Activated CD4-positive, CD25-positive, alpha-beta regulatory T cell treated with anti-CD3 and anti-CD28 coated beads, Interleukin-2, amount 50 U/mL, for 24 hours (primary cell): ENCODE data around the gene CCDC180.
"Not testable (repeated sequence)": the region's sequence is repeated elsewhere in the genome, so short reads cannot be mapped to it uniquely, and the experiment has no call there.

Experiments used
- ATAC-seq, 2 donors: fragments of 150-1000 bp; cut with Tn5 transposase; one replicate each; pipeline ENCODE4 v1.10.0; 2021; ENCODE audit warnings: mild to moderate bottlenecking in 1 of 2, moderate library complexity in 1 of 2

The CCDC180 gene

DNA sequence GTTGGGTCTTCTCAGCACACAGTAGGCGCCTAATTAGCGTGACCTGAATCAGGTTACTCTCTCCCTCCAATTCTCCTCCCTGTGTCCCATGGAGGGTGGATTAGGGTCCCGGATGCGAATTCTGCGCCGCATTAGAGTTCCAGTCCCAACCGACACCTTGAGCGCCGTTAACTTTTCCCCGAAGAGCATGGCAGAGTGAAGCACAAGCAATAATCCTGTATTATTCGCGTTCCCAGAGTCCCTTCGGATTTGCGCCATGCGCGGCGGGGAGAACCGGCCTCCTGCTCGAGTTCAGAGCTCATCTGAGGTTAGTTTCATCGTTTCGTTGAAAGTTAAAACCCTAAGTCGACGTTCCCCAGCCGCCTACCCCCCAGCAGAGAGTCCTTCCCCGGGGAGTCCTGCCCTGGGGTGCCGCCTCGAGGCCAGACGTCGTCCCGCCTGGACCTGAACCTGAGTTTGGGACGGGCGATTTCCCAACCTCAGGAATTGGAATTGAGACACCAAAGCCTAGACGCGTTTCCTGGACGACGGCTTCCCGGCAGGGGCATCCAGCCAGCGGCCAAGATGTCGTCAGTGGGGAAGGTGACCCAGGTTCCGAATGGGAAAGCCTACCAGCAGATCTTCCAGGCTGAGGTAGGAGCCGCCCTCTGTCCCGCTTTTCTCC lies at the start of gene CCDC180:
Gene CCDC180, plus strand, starts transcription at position 160 of the 664 bp plus-strand sequence. Its CDS starts 405 bp downstream, at position 565.
- no peak for ATAC-seq

DNA sequence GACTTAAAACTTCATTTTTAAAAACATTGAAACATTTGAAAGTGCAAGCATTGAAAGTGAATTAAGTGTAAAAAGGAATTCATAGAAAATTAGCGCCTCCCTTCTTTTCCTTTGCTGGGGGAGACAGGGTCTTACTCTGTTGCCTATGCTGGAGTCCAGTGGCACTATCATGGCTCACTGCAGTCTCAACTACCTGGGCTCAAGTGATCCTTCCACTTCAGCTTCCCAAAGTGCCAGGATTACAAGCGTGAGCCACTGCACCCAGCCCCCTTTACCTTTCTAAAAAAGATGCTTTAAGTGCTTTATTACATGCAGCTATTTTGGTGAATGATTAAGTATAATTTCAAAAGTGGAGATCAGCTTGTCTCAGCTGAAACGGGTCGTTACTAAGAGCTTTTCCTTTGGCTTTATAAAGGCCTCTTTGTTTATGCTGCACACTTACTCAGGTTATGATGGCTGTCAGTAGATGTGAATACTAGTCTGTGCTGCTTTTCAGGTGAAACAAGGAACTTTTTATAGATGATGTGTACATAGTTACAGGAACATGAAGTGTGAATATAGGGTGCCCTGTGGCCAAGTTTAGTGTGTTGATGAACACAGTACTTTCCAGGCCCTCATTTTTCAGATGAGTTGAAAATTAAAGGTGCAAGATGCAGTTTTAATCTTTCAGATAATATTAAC lies 47.5 kb upstream of the CCDC180 start:
- ATAC-seq: not testable (repeated sequence)

DNA sequence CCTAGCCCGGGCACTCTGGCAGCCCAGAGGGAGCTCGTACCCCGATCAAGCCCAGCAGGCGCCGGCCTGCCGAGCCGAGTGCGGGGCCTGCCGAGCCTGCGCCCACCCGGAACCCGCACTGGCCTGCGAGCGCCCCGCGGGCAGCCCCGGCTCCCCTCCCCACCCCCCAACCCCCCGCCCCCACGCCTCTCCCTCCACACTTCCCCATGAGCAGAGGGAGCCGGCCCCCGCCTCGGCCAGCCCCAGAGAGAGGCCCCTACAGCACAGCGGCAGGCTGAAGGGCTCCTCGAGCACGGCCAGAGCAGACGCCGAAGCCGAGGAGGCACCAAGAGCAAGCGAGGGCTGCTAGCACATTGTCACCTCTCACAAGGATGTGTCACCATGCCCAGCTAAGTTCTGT lies 36.2 kb upstream of the CCDC180 start:
- ATAC-seq: no peak

DNA sequence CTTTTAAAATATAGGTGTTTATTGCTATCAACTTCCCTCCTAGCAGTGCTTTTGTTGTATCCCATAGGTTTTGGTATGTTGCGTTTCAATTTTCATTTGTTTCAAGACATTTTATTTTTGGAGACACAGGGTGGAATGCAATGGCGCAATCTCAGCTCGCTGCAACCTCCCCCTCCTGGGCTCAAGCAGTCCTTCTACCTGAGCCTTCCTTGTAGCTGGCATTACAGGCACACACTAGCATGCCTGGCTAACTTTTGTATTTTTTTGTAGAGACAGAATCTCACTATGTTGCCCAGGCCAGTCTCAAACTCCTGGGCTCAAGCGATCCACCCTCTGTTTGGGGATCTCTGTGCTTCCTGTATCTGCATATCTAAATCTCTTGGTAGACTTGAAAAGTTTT lies 35.4 kb upstream of the CCDC180 start:
- no peak for ATAC-seq

DNA sequence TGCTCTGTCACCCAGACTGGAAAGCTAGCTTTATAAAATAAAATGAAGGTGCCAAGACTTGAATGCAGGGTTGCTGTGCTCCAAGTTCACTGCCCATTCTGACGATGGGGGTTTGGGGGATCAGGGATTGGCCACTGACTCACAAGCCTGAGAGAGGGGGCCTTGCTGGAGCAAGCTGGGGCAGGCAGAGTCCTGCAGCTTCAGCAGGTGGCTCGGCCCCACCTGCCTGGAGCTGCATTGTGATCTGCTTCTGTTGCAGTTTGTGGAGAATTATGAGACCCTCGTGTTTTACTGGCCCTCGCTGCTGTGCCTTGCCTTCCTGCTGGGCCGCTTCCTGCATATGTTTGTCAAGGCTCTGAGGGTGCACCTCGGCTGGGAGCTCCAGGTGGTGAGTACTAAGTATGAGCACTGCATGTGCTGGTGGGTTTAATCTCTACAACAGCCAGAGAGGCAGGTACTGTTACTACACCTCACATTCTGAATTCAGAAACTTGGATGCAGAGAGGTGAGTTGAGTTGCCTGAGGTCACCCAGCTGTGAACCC lies 31.1 kb upstream of the CCDC180 start:
- no peak for ATAC-seq

DNA sequence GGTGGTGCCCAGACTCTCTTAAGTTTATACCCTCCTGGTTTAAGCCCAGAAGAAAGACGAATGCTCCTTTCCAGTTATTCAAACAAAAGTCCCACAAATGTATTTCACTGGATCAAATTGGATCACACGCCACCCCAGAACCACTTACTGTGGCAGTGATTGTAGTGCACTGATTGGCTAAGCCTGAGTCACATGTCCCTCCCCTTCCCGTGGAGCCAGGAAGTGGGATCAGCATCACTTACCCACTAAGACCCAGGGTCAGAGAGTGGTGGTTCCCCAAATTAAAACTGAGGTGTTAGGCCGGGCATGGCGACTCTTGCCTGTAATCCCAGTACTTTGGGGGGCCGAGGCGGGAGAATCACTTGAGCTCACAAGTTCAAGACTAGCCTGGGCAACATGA lies 29.5 kb upstream of the CCDC180 start:
- ATAC-seq: no peak

DNA sequence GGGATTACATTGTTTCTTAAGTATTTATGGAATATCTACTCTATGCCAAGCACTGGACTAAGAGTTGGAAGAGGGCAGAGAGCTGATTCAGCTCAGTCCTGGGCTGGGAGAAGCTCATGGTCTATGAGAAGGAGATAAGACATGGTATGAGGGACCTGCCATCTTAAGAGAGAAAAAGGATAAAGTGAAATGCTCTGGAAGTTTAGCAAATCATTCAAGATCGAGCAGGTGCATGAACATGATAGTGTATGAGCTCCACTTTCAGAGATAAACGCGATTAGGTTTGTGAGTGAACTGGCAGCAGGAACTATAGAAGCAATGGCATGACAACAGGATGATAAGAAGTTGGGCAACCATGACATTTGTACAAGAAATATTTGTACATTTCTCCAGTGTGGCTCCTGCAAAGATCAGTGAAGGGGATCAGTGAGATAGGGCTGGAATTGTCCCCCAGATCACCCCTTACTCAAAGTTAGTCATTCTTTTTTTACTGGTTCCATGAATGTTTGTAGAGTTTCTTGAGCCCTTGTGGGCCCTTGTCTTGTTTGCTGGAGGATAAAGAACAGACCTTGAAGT lies 26.6 kb upstream of the CCDC180 start:
- no peak for ATAC-seq

DNA sequence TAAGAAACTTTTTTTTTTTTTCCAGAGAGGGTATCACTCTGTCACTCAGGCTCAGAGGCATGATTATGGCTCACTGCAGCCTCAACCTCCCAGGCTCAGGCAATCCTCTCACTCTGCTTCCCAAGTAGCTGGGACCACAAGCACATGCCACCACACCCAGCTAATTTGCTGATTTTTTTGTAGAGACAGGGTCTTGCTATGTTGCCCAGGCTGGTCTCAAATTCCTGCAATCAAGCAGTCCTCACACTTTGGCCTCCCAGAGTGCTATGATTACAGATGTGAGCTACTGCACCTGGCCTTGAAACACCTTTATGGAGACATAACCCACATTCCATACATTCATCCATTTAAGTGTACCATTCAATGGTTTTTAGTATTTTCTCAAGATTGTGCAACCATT lies 23.7 kb upstream of the CCDC180 start:
- no peak for ATAC-seq

DNA sequence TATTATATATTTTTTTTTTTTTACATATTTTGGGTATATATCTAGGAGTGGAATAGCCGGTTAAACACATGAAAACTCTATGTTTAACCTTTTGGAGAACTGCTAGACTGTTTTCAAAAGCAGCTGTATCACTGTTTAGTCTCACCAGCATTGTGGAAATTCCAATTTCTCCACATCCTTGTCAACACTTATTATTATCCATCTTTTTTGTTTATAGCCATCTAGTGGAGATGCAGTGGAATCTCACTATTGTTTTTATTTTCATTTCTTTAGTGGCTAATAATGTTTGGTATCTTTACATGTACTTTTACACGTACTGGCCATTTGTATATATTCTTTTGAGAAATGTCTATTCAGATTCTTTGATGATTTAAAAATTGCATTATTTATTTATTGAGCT lies 22.7 kb upstream of the CCDC180 start:
- no peak for ATAC-seq

DNA sequence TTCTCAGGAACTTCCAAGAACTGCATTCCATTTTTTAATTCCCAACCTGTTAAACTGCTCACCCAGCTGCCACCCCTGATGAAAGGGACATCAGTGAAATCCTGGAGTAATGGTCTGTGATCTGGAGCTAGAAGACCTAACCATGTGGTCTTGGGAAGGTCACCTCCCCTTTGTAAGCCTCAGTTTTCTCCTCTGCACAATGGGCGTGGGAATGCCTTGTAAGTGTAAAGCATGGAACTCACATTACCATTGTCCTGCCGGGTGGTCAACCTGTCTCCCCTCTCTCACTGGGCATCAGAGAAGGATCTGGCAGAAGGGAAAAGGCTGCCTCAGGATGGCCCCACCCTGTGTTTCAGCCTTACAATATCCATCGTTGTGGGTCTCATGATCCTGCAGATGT lies 15.3 kb upstream of the CCDC180 start:
- no peak for ATAC-seq

DNA sequence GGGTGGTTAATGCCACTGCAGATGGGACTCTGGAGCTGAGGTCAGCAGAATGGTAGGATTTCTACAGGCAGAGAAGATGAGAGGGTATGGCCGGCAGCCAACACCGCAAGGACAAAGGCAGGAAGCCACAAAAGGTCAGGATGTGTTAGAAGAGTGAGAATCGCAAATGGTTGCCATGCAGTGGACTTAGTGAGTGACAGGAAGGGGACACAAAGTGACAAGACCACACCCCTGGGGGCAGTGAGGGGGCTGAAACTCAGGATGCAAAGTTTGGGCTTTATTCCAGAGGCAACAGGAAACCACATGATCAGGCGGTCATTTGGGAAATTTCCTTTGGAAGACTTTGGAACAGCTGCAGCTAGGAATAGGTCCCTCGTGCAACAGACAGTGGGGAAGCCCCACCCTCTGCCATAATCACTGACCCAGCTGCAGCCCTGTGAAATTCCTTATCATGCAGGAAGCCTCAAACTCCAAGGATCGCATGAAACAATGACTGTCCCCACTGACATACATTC lies 14.2 kb upstream of the CCDC180 start:
- no peak for ATAC-seq

DNA sequence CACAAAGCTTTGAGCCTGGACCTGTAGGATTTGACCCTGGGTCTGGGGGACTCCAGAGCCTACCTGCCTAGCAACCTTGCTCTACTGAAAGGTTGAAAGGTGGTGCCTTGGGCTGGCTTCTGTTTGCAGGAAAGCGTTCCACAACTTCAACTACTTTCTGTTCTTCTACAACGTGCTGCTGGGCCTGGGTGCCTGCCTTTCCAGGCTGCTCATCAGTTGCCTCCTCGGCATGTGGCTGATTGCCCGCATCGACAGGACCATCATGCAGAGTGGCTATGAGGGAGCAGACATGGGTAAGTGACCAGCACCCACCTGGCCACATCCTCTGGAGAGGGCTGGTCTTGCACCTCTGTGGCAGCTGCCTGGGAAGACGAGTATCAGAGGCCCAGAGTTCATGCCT lies 13.6 kb upstream of the CCDC180 start:
- ATAC-seq: no peak

DNA sequence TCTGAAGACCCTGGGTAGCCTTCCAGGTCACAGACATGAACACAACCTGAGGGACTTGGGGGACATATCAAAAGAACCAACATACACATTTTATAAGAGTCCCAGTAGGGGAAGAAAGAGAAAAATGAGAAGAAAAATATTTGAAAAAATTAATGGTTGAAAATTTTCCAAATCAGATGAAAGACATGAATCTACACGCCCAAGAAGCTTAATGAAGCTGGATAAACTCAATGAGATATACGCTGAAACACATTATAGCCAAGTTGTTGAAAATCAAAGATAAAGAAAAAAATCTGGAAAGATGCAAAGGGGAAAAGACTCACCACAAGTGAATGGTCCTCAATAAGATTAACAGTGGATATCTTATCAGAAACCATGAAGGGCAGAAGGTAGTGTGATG lies 9.6 kb upstream of the CCDC180 start:
- no peak for ATAC-seq

DNA sequence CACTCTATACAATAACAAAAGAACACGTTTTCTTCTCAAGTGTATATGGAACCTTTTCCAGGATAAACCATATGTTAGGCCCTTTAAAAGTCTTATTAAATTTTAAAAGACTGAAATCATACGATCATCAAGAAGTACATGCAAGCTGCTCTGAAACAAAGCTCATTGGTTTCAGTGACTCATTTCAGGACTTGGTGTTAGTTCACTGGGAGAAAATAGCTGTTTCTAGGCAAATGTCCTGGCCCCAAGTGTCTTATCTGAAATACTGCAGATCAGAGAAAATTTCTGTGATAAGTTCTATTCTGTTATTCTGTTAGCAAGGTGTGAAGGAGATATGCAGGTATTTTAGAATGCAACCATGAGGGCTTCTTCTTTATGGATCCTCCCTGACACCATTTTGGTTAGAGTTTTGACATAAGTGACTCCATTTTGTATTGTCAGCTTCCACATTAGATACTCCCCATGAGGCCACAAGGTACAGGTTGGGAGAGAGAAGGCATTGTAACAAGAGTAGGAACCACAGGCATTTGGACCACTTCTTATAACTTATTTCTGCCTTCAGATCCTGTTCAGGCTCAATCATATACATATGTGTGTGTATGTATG lies 7.5 kb upstream of the CCDC180 start:
- ATAC-seq: no peak

DNA sequence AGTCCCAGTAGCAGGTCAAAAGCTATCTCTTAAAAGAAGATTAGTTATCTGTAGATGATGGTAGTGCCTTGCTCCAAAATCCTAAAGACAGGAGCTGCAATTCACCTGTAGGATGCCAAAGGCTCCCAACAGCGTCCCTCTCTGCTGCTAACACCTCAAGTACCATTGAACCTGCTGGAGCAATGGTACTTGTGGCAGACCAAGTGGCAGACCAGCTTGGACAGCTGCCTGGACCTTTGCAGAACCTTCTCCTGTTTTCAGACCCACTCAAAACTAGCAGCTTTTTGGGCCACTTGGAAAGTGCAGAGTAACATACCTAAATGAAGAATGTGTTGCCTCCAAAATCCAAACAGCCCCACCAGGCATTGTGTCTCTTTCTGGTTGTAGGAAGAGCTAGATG lies 6.9 kb upstream of the CCDC180 start:
- no peak for ATAC-seq

DNA sequence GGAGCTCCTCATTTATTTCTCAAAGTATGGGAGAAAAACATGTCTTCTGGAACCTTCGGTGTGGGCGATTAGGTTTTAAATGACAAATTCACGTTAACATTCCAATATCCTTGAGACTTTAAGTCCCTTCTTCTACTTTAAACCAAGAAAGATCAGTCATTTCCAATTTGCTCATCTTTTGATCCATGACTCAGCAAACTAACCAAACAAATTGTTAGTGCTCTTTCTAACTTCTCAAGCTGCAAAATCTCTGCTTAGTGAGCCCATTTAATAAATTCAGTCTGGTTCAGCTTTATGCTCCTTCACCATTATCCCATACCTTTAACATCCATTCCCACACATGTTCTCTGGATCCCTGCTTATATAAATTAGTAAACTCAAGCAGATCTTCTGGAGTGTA lies 5.5 kb upstream of the CCDC180 start:
- ATAC-seq: no peak

DNA sequence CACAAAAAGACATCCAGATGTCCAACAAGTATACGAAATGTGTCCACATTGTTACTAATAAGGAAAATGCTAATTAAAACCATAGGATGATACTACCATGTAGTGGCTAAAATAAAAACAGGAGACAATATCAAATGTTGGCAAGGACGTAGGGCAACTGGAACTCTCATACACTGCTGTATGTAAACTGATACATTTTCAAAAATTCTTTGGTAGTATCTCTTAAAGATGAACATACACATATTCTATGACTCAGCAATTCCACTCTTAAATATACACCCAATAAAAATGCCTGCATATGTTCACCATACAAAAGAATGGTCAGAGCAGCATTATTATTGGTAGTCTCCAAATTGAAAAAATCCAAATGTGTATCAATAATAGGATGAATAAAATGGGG lies 2.9 kb upstream of the CCDC180 start:
- ATAC-seq: no peak

DNA sequence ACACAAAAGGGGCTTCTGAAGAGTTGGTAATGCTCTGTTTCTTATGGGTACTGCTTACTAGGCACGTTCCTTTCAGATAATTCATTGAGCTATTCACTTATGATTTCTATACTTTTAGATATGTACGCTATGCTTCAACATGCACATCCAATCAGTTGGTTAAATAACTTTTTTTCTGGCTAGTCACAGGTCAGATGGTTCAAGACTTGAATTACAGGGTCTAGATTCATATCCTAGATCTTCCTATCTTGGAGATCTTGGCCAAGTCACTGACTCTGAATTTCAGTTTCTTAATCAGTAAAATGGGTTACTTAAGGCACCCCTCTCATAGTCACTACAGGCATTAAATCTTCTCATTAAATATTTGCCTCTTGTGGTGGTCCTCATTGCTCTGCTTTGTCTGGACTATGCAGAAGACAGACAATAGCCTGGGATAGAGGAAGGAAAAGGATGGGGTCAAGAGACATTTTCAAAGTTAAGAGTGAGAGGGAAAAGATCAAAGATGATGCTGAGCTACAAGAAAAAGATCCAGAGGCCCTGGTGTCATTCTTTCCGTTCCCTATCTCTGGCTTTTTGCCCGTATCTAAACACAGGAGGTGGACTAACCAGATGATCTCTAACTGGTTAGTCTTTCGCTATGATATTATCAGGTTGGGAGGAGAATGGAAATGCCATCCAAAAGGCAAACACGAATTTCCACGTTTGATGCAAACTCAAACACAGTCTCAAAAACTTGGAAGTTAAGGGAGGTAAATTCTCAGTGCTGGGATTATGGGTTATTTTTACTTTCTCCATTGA lies 1.8 kb upstream of the CCDC180 start:
- no peak for ATAC-seq

DNA sequence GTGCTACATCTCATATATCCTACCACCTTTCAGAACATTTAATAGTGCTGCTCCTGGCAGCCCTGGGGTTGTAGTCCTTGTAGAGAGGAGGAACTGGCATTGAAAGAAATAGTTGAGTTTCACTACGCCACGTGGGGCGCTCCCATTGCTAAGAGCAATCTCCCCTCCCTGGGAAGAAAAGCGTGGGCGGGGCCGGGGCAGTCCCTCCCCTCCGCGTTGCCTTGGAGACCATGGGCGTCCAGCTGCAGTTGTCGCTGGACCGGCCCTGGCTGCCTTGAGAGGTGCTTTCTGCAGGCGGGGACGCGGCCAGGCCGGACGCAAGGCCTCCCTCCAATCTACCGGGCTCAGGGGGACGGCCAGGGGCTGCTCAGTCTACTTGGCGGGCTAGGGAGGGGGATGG lies 368 bp upstream of the CCDC180 start:
- ATAC-seq: no peak

DNA sequence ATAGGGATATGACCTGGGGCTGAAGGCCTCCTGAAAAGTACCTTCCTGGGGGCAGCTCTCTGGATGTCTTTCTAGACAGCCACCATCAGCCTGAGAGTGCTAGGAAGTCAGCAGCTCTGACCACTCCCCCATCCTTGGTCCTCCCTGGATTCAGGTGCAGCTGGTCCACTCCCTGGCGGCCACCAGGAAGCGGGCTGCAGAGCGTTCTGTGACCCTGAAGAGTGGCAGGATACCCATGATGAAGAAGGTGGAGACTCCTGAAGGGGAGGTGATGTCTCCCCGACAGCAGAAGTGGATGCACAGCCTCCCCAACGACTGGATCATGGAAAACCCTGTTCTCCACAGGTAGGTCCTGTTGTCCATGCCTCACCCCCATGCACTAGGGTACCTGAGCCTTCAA lies 1.8 kb downstream of the CCDC180 start:
- no peak for ATAC-seq

DNA sequence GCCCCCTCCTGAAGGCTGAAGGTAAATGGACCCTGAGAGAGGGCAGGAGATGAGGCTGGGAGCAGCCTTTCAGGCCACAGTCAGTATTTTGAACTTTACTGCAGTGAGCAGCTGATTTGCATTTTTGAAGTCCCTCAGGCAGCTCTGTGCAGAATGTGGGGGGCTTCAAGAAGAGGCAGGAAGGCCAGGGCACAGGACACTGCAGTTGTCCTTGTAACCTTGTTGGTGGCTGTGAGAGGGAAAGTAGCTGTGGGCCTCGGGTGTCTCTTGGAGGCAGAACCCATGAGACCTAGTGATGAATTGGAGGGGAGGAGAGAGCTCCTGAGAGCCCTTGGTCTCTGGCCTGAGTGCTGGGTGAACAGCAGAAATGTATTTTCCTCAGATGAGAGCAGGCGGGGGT lies 2.6 kb downstream of the CCDC180 start:
- no peak for ATAC-seq

DNA sequence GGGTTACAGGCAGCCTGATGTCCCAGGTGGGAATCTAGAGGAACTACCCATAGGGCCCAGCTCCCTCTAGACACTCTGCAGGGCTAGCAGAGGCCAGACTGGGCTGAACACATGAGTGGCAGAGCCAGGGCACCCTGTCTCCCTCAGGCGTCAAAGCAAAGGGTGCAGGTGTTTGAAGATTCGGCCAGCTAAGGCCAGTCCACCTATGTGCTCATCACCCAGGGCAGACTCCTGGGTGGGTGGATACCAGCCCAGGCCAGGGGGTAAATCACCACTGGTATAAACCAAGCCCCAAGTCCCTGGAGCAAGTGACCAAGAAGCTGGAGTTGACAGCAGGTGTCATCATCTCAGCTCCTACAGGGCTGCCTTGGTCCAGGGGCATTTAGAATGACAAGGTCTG lies 3.4 kb downstream of the CCDC180 start:
- ATAC-seq: no peak
